K562 (cell line): ENCODE results near the gene YPEL1. TPM values are rescaled to one million over a fixed set of nuclear protein-coding genes. Genes with fewer than 3 reads are reported as not detected.

Experiments used
- ATF1 ChIP-seq, 2 experiments: fragments of 450-650 bp in 1 of 2; IDR thresholded peaks; 2 replicates each; pipeline ENCODE4 v1.6.1; 2016; ENCODE audit warnings: missing compliant biosample characterization in 1 of 2, missing genetic modification characterization in 1 of 2
- CBX8 ChIP-seq: fragments of 200-600 bp; sonication (generic); IDR thresholded peaks from 2 replicates; pipeline ENCODE4 v1.6.1; 2012; ENCODE audit warnings: borderline replicate concordance, mixed run types, low read depth, mild to moderate bottlenecking, moderate library complexity, mixed read lengths, low read length, control low read depth, inconsistent platforms; ENCODE audit not compliant: poor library complexity, severe bottlenecking; ENCODE audit errors: extremely low read depth
- ELF4 ChIP-seq: fragments of 450-650 bp; formaldehyde crosslinking; IDR thresholded peaks from 2 replicates; pipeline ENCODE4 v1.4.0; 2022; ENCODE audit warnings: missing genetic modification characterization
- ETV6 ChIP-seq, 3 experiments: fragments of 150-350 bp in 1 of 3; sonication (generic) in 1 of 3; formaldehyde crosslinking in 1 of 3; IDR thresholded peaks; 2 replicates each; pipeline versions ENCODE4 v1.6.1 to v1.8.0; 2014 to 2022; ENCODE audit warnings: borderline replicate concordance in 2 of 3, low read depth in 2 of 3, antibody characterized with exemption in 1 of 3, low read length in 1 of 3, mild to moderate bottlenecking in 1 of 3, missing genetic modification reagents in 1 of 3
- HCFC1 ChIP-seq: IDR thresholded peaks from 2 replicates; pipeline ENCODE4 v1.6.1; 2012; ENCODE audit warnings: low read depth, low read length, improper control_type of control experiment
- HNRNPL ChIP-seq: fragments of 200-400 bp; formaldehyde crosslinking; IDR thresholded peaks from 2 replicates; pipeline ENCODE4 v1.6.1; 2017; ENCODE audit warnings: low read depth, mild to moderate bottlenecking, low read length
- KLF6 ChIP-seq: fragments of 250-450 bp; sonication (Bioruptor Pico); IDR thresholded peaks from 2 replicates; pipeline ENCODE4 v1.4.0; 2020; ENCODE audit warnings: mild to moderate bottlenecking, moderate library complexity, borderline replicate concordance
- LEF1 ChIP-seq: fragments of 450-650 bp; IDR thresholded peaks from 2 replicates; pipeline ENCODE4 v1.6.1; 2016; ENCODE audit warnings: mild to moderate bottlenecking
- NONO ChIP-seq, 2 experiments: fragments of 200-400 bp in 1 of 2; fragments of 450-650 bp in 1 of 2; formaldehyde crosslinking in 1 of 2; IDR thresholded peaks; 2 replicates each; pipeline ENCODE4 v1.6.1; 2017; ENCODE audit warnings: low read depth in 2 of 2, mild to moderate bottlenecking in 2 of 2, moderate library complexity in 2 of 2, low read length in 1 of 2
- POLR2AphosphoS5 ChIP-seq: IDR thresholded peaks from 2 replicates; pipeline ENCODE4 v1.6.1; 2011; ENCODE audit warnings: mild to moderate bottlenecking, low read depth, low read length, moderate library complexity; ENCODE audit not compliant: control insufficient read depth, insufficient read depth
- RNF2 ChIP-seq: sonication (generic); IDR thresholded peaks from 2 replicates; pipeline ENCODE4 v1.6.1; 2016
- SMAD1 ChIP-seq: fragments of 150-350 bp; IDR thresholded peaks from 2 replicates; pipeline ENCODE4 v1.6.1; 2014; ENCODE audit warnings: low read length, low read depth; ENCODE audit not compliant: partially characterized antibody
- SMAD4 ChIP-seq: fragments of 250-450 bp; sonication (Bioruptor Pico); conservative IDR thresholded peaks from 2 replicates; pipeline ENCODE4 v1.8.0; 2021; ENCODE audit warnings: inconsistent platforms, mild to moderate bottlenecking, moderate library complexity
- ZNF121 ChIP-seq: sonication (generic); formaldehyde crosslinking; conservative IDR thresholded peaks from 2 replicates; pipeline ENCODE4 v1.8.0; 2022; ENCODE audit warnings: missing genetic modification reagents
- ZNF263 ChIP-seq: sonication (generic); formaldehyde crosslinking; IDR thresholded peaks from 2 replicates; pipeline ENCODE4 v1.8.0; 2022; ENCODE audit warnings: mild to moderate bottlenecking, missing genetic modification reagents, borderline replicate concordance
- ZNF551 ChIP-seq: fragments of 250-450 bp; sonication (Bioruptor Pico); IDR thresholded peaks from 2 replicates; pipeline ENCODE4 v1.5.0; 2021; ENCODE audit warnings: mild to moderate bottlenecking, moderate library complexity
- ZNF764 ChIP-seq: fragments of 250-450 bp; sonication (Bioruptor Pico); IDR thresholded peaks from 2 replicates; pipeline ENCODE4 v1.4.0; 2020; ENCODE audit warnings: low read depth, mild to moderate bottlenecking, moderate library complexity
- ZZZ3 ChIP-seq: fragments of 450-650 bp; IDR thresholded peaks from 2 replicates; pipeline ENCODE4 v1.6.1; 2016; ENCODE audit warnings: antibody characterized with exemption, mild to moderate bottlenecking, moderate library complexity
- polyA plus RNA-seq, 8 experiments: library from polyadenylated mRNA; depleted of rRNA in 4 of 8; stranded (reverse) in 5 of 8; unstranded in 3 of 8; fragments of >200 nt; fragmentation: Nextera tagmentation in 2 of 8; fragmentation: Illumina TruSeq in 1 of 8; extraction: Ambion mirVana in 2 of 8; extraction: Trizol in 1 of 8; gene quantifications; 2 replicates each; pipeline versions ENCODE4 v1.2.1 to v1.2.3, GENCODE V29; 2011 to 2014; ENCODE audit warnings: inconsistent platforms in 1 of 8, missing spikeins in 1 of 8
- total RNA-seq, 7 experiments: library from RNA; depleted of rRNA in 6 of 7; stranded (reverse); fragments of >200 nt in 6 of 7; fragmentation: Illumina TruSeq in 2 of 7; extraction: Trizol in 2 of 7; gene quantifications; 2 replicates each; pipeline versions ENCODE4 v1.2.1 to v1.2.3, GENCODE V29; 2011 to 2021; ENCODE audit warnings: low replicate concordance in 1 of 7
- TF ChIP-seq, protein P1 (sequence below): IDR thresholded peaks from 2 replicates; pipeline ENCODE4 v1.6.1; 2012; ENCODE audit warnings: low read depth, low read length, improper control_type of control experiment, borderline replicate concordance
- TF ChIP-seq, protein P2 (sequence below): fragments of 200-800 bp; sonication (Bioruptor generic); IDR thresholded peaks from 2 replicates; pipeline ENCODE4 v1.6.1; 2016; ENCODE audit warnings: missing genetic modification characterization, missing compliant biosample characterization
- TF ChIP-seq, protein P3 (sequence below): sonication (generic); formaldehyde crosslinking; IDR thresholded peaks from 2 replicates; pipeline ENCODE4 v1.9.0; 2022; ENCODE audit warnings: mild to moderate bottlenecking, missing genetic modification reagents

Gene YPEL1
- total and polyA plus RNA-seq, 9 of the 15 experiments (the other 6 are each of a cell fraction or from before 2014, with no cell fraction given) = 0.07 to 2.2 (median 0.46) TPM

DNA sequence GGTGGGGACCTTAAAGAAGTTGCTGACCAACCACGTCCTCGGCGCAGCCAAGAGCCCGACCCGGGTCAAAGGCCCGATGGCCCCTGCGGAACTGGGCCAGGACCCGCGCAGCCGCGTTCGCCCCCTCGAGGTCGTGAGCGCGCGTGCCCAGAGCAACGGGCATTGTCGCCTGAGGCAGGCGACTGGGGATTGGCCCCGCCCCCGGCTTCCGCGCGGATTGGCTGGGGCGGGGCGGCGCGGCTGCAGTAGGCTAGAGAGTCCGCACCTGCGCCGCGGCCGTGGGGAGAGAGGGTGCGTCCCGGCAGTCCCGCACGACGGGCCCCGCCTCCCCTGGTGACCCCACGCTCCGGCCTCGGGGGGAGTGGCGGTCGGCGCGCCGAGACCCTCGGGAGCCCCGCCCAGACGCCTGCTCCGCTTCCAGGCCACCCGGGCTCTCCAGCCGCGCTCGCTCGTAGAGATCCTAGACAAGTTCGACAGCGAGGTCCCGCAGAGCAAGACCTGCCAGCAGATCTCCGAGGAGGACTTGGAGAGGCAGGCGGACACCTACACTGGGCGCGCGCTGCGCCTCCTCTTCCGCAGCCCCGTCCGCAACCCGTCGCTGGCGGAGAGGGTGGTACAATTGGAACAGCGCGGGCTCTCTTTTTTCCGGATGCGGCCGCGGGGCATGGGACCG is 78.1 kb downstream of the YPEL1 start (continued):
- TF ChIP-seq NONO (IDR thresholded peaks at IDR 0.05; ENCODE audit: low read depth in 2 of 2, low read length in 1 of 2) (no peak), ATF1 (CRISPR knock-in tag; IDR thresholded peaks at IDR 0.05) (no peak), ATF1 (tag; IDR thresholded peaks at IDR 0.05) (no peak), ZNF263 (CRISPR knock-in tag) (no peak), SMAD4 (CRISPR knock-in tag) (no peak), LEF1 (no peak), ZNF121 (CRISPR knock-in tag) (no peak), CBX8 (no peak), HCFC1 (peak; percentile 42; the same call in 1 of the 2 replicates), HNRNPL (no peak), KLF6 (CRISPR knock-in tag) (no peak), SMAD1 (peak; percentile 77), ZZZ3 (no peak), ZNF551 (CRISPR knock-in tag) (no peak), ETV6 (IDR thresholded peaks at IDR 0.05; ENCODE audit: borderline replicate concordance in 1 of 2, low read depth in 2 of 2, low read length in 1 of 2) (peak in 1 of 2 experiments; percentile 44; a peak in 1 of 4 replicates), ETV6 (CRISPR knock-in tag; IDR thresholded peaks at IDR 0.05; ENCODE audit: borderline replicate concordance) (no peak), ELF4 (CRISPR knock-in tag) (no peak), POLR2AphosphoS5 (no peak), ZNF764 (CRISPR knock-in tag) (no peak), RNF2 (no peak)
- TF ChIP-seq, protein P1, sequence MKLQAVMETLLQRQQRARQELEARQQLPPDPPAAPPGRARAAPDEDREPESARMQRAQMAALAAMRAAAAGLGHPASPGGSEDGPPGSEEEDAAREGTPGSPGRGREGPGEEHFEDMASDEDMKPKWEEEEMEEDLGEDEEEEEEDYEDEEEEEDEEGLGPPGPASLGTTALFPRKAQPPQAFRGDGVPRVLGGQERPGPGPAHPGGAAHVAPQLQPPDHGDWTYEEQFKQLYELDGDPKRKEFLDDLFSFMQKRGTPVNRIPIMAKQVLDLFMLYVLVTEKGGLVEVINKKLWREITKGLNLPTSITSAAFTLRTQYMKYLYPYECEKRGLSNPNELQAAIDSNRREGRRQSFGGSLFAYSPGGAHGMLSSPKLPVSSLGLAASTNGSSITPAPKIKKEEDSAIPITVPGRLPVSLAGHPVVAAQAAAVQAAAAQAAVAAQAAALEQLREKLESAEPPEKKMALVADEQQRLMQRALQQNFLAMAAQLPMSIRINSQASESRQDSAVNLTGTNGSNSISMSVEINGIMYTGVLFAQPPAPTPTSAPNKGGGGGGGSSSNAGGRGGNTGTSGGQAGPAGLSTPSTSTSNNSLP = no peak
- TF ChIP-seq, protein P2, sequence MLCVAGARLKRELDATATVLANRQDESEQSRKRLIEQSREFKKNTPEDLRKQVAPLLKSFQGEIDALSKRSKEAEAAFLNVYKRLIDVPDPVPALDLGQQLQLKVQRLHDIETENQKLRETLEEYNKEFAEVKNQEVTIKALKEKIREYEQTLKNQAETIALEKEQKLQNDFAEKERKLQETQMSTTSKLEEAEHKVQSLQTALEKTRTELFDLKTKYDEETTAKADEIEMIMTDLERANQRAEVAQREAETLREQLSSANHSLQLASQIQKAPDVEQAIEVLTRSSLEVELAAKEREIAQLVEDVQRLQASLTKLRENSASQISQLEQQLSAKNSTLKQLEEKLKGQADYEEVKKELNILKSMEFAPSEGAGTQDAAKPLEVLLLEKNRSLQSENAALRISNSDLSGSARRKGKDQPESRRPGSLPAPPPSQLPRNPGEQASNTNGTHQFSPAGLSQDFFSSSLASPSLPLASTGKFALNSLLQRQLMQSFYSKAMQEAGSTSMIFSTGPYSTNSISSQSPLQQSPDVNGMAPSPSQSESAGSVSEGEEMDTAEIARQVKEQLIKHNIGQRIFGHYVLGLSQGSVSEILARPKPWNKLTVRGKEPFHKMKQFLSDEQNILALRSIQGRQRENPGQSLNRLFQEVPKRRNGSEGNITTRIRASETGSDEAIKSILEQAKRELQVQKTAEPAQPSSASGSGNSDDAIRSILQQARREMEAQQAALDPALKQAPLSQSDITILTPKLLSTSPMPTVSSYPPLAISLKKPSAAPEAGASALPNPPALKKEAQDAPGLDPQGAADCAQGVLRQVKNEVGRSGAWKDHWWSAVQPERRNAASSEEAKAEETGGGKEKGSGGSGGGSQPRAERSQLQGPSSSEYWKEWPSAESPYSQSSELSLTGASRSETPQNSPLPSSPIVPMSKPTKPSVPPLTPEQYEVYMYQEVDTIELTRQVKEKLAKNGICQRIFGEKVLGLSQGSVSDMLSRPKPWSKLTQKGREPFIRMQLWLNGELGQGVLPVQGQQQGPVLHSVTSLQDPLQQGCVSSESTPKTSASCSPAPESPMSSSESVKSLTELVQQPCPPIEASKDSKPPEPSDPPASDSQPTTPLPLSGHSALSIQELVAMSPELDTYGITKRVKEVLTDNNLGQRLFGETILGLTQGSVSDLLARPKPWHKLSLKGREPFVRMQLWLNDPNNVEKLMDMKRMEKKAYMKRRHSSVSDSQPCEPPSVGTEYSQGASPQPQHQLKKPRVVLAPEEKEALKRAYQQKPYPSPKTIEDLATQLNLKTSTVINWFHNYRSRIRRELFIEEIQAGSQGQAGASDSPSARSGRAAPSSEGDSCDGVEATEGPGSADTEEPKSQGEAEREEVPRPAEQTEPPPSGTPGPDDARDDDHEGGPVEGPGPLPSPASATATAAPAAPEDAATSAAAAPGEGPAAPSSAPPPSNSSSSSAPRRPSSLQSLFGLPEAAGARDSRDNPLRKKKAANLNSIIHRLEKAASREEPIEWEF = no peak
- TF ChIP-seq, protein P3, sequence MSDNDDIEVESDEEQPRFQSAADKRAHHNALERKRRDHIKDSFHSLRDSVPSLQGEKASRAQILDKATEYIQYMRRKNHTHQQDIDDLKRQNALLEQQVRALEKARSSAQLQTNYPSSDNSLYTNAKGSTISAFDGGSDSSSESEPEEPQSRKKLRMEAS = no peak
